Lower leg skin (tissue), 3 donors: Measurements from ENCODE around the gene NSMF.

Experiments
- POLR2A ChIP-seq, 2 donors: fragments of 450-650 bp; IDR thresholded peaks; one replicate each; pipeline ENCODE4 v1.6.1; 2016 to 2017; ENCODE audit warnings: antibody characterized with exemption in 2 of 2, mild to moderate bottlenecking in 1 of 2, moderate library complexity in 1 of 2
- TF ChIP-seq, protein P1 (sequence below), 3 donors: fragments of 450-650 bp; IDR thresholded peaks; one replicate each; pipeline ENCODE4 v1.5.1; 2016; ENCODE audit warnings: antibody characterized with exemption in 3 of 3, mild to moderate bottlenecking in 3 of 3, moderate library complexity in 2 of 3

DNA sequence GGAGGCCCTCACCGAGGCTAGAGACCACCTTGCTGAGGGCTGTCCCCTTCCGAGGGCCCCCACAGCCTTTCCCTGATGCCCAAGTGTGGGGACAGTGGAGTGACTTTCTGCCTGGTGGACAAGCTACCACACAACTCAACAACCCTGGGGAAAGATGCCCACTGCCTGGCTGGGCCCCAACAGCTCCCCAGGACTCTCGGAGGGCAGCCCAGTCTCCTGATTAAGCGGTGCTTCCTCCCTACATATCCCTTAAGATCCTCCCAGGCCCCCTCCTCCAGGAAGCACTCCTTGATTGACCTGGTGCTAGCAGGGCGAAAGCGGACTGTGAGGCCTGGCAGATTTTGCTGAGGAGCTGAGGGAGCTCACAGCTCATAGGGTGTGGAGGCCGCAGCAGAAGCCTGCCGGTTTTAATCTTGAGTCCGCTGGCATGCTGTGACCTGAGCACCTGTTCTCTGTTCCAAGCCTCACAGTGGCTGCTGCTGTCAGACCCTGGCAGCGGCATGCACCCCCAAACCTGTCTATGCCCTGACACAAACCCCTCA is 2.2 kb downstream of the NSMF start:
- TF ChIP-seq, protein P1, sequence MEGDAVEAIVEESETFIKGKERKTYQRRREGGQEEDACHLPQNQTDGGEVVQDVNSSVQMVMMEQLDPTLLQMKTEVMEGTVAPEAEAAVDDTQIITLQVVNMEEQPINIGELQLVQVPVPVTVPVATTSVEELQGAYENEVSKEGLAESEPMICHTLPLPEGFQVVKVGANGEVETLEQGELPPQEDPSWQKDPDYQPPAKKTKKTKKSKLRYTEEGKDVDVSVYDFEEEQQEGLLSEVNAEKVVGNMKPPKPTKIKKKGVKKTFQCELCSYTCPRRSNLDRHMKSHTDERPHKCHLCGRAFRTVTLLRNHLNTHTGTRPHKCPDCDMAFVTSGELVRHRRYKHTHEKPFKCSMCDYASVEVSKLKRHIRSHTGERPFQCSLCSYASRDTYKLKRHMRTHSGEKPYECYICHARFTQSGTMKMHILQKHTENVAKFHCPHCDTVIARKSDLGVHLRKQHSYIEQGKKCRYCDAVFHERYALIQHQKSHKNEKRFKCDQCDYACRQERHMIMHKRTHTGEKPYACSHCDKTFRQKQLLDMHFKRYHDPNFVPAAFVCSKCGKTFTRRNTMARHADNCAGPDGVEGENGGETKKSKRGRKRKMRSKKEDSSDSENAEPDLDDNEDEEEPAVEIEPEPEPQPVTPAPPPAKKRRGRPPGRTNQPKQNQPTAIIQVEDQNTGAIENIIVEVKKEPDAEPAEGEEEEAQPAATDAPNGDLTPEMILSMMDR (IDR thresholded peaks at IDR 0.05): no peak
- TF ChIP-seq POLR2A (IDR thresholded peaks at IDR 0.05): no peak
